HS-5 (cell line): ENCODE measurements around the gene ATG10.
"Not testable (repeated sequence)": the region's sequence is repeated elsewhere in the genome, so short reads cannot be mapped to it uniquely, and the experiment has no call there.

Source experiments
- DNase-seq: peaks from one replicate; pipeline ENCODE4 v3.0.0-alpha.2; 2012; ENCODE audit warnings: low read depth

ATG10 gene

DNA sequence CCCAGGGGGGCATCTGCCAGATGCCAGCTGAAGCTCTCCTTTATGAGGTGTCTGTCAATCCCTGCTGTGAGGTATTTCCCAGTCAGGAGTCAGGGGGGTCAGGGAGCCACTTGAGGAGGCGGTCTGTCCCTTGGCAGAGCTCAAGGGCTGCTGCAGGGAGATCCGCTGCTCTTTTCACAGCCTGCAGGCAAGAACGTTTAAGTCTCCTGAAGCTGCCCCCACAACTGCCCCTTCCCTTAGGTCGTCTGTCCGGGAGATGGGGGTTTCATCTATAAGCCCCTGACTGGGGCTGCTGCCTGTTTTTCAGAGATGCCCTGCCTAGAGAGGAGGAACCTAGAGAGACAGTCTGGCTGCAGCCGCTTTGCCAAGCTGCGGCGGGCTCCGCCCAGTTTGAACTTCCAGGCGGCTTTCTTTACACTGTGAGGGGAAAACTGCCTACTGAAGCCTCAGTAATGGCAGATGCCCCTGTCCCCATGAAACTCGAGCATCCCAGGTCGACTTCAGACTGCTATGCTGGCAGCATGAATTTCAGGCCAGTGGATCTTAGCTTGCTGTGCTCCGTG, 158.0 kb downstream of the ATG10 start:
- DNase-seq, result no peak

DNA sequence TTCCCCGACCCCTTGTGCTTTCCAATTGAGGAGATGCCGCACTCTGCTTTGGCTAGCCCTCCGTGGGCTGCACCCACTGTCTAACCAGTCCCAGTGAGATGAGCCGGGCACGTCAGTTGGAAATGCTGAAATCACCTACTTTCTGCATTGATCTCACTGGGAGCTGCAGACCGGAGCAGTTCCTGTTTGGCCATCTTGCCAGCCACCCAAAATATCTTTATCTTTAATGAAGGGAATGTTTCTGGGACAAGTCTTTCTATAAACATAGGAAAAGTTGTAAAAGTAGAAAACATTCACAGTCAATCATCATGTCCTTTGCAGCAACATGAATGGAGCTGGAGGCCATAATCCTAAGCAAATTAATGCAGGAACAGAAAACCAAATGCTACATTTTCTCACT, 158.8 kb downstream of the ATG10 start:
- DNase-seq, result no peak

DNA sequence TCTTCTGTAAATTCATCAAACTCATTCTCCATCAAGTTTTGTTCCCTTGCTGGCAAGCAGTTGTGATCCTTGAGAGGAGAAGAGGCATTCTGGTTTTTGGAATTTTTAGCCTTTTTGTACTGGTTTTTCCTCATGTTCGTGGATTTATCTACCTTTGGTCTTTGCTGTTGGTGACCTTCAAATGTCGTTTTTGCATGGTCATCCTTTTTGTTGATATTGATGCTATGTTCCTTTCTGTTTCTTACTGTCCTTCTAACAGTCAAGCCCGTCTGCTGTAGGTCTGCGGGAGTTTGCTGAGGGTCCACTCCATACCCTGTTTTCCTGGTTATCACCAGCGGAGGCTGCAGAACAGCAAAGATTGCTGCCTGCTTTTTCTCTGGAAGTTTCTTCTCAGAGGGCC, 165.4 kb downstream of the ATG10 start:
- DNase-seq, result no peak

DNA sequence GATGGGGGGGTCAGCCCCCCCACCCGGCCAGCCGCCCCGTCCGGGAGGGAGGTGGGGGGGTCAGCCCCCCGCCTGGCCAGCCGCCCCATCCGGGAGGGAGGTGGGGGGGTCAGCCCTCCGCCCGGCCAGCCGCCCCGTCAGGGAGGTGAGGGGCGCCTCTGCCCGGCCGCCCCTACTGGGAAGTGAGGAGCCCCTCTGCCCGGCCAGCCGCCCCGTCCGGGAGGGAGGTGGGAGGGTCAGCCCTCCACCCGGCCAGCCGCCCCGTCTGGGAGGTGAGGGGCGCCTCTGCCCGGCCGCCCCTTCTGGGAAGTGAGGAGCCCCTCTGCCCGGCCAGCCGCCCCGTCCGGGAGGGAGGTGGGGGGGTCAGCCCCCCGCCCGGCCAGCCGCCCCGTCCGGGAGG, 168.0 kb downstream of the ATG10 start:
- DNase-seq, result not testable (repeated sequence)

DNA sequence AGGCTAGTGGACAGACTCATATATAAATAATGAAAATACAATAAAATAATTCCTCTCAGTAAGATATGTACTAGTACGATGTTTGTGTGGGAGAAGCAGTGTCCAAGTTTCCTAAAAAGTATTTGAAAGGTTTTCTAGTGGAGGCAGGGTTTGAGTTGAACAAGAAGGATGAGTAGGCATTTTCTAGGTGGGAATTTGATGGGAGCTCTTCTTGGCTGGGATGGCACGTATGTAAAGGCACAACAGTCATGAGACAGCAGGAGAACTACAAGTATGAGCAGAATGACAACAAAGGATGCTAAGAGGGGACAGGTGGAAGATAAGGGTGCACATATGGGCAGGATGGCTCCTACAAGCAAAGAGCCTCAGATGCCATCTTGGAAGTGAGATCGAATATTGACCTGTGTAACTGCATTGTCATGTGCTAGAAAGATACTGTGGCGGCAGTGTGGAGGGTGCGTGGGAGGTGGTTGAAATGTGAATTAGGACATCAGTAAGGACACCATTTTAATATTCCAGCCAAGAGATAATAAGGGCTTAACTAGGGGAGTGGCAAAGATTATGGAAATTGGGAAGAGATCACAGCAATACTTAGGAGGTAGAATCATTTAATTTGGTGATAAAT, 170.5 kb downstream of the ATG10 start:
- no peak for DNase-seq

DNA sequence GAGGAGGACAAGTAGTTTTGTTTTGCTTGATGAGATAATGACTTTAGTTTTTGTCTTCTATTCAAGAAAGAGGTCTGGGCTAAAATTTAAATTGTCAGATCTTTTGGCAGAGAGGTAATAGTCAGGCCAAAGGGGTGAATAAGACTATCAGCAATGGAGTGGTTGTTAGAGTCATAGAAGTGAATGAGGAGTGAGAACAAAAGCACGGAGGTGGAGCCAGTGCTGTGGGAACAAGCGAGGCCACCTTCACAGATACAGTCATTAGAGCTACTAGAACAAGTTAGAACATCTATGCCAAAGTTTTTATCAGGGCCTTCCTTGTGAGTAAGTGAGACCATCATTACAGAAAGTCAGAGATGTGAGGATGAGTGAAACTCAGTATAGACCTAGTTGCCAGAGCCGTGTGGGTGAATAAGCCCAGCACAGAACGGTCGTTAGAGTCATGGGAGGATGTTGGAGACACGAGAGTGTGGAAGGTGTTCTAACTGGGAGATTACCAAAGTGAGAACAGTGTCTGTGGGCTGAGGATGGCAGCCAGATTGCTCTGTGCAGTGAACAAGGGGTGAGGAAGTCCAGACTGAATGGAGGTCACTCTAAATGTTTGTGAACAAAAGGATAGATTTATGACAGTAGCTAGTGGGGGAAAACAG, 171.2 kb downstream of the ATG10 start:
- no peak for DNase-seq

DNA sequence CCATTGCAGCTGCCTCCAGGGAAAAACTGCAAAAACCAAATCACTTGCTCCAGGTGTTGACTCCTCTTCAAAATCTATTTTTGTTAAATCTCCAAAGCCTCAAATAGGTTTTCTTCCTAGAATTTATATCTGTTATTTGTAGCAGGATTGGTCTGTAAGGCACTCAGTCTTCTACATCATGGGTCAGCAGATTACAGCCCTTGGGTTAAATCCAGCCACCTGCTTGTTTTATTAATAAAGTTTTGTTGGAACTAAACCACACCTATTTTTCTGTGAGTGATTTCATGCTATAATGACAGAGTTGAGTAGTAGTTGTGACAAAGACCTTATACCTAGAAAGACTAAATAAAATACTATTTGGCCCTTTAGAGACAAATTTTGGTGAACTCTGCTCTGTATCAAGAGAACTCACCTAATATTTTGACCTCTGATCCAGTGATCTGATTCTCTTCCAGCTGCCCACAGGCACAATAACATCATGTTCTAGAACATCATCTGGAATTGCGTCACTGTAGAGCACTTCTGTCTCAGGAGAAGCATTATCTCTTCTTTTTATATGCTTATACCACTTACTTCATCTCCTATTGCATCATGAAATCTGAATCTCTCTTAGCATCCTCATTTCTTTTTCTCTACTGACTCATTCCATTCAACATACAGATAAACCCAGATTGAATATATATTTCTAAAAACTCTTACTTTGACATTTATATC, 176.2 kb downstream of the ATG10 start:
- DNase-seq, result no peak

DNA sequence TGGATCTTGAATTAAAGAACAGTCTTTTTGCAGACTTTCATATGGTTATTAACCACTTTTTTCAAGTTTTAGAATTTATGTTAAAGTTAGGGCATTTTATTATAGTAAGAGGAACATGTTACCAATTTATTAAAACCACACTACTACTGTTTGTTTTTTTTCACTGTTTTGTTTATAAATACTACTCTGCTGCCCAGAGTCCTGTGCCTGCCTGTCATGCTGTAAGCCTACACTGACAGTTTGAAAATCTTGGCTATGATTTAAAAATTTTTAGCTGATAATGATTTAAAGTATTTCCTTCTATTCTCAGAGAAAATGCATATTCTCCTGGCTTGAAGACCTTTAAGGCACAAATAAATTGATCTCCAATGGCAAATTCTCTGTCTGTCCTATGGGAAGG, 177.6 kb downstream of the ATG10 start:
- no peak for DNase-seq

DNA sequence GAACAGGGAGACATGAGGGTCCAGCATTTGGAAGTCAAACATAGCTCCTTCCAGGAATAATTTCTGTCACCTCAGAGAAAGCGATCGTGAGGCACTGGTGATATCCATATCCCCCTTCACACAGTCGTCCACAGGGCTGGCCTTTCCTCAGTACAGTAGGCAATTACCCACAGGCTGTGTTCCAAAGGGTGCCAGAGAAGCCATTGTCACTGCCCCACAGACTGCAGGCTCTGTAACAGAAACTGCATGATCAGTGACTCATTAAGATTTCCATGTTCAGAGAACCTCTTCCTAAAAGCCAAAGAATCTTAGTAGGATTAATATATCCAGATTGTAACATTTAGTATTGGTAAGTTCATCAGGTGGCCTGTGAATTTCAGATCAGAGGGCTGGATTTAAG, 178.7 kb downstream of the ATG10 start:
- DNase-seq, result no peak

DNA sequence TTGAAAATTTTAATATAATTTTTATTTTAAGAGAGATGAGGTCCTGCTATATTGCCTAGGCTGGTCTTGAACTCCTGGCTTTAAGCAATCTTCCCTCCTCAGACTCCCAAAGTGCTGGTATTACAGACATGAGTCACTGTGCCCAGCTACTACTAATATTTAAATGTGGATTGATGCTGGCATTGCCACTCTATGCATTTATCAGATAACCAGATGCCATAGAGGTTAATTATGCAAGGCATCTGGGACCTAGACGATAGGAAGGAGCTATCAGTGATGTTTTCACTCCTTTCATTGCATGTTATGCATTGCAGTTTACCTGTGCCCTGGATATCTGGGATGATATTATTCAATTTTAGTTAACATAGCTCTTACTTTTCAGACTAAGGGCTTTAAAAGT, 179.4 kb downstream of the ATG10 start:
- DNase-seq, result no peak

DNA sequence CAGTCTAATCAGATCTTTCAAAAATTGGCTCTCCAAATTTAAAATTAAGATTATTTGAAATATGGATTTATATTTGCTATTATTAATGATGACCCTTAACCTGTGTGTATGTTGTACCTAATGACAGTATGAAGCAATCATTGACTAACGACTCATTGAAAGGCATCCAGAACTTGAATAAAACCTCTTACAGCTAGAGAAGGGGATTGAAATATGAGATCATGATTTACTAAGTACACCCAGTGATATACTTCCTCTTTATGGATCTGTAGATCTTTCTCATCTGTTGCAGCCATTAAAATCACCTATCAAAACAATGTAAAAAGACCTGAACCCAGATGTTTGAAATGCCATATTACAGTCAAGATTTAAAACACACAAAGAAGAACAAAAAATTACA, 179.8 kb downstream of the ATG10 start:
- DNase-seq, result no peak

DNA sequence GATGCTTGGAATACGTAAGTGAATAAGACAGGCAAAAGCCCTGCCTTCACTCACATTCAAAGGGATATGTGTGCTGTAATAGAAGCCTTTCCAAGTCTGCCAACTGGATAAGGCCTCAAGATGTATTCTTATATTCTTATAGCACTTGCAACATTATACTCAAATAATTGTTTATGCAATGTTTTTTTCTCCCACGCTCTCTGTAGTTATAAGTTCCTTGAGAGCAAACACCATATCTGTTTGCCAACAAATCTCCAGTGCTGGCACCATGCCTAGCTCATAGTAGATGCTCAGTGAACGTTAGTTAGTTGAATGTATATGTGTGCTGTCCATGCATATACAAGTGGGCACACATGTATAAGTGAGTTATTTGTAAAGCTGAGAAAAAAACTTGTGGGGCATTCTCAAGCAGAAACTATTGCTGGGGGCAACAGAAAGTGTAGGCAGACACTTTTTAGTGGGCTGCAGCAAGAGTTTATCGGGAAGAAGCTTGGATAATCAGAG, 181.2 kb downstream of the ATG10 start:
- no peak for DNase-seq

DNA sequence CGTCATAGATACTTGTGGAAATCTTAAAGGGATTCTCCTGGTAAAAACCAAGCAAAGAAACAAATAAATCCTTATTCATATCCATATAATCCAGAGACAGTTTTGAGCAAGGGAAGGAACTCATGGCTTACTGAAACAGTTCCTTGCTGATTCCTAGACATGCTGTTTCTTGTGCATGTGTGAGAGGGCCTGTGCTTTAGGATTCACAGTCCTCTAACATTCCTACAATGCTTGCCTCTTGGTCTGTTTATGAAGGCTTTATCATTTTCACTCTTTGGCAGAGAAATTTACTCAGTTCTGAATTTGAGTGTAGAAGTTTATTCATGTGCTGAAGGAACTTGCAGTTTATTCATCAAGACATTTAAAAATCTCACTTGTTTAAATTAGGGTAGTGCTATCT, 183.0 kb downstream of the ATG10 start:
- no peak for DNase-seq

DNA sequence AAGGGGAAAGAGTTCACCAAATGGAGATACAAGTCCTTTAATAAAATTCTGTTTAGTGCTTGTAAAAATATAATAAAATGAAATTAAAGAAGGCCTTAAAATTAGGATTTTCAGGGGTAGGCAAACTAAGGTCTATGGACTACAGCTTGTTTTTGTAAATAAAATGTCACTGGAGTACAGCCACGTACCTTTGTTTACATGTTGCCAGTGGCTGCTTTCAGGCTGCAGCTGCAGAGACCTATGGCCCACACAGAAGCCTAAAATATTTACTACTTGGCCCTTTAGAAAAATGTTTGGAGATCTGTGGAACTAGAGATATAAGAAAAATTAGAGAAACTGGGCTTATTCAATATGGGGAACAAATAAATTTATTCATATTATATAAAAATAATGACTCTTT, 183.5 kb downstream of the ATG10 start:
- DNase-seq, result no peak

DNA sequence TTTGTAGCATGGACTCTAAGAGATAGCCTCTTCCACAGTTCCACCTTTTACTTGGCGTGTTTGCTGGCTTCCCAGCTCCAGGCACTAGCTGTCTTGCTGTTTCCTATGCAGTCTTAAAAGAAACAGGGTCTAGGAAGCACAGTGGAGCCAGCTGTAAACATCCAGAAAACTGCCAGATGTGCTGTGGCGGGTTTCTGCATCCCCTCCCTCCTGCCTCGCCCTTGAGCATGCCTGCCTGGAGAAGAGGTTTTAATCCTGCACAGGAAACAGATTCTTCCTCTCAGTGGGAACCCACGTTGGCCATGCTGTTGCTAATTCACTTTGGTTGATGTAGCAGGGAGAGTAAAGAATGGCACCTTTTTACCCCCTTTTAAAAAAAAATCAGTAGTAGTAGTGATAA, 185.1 kb downstream of the ATG10 start:
- no peak for DNase-seq

DNA sequence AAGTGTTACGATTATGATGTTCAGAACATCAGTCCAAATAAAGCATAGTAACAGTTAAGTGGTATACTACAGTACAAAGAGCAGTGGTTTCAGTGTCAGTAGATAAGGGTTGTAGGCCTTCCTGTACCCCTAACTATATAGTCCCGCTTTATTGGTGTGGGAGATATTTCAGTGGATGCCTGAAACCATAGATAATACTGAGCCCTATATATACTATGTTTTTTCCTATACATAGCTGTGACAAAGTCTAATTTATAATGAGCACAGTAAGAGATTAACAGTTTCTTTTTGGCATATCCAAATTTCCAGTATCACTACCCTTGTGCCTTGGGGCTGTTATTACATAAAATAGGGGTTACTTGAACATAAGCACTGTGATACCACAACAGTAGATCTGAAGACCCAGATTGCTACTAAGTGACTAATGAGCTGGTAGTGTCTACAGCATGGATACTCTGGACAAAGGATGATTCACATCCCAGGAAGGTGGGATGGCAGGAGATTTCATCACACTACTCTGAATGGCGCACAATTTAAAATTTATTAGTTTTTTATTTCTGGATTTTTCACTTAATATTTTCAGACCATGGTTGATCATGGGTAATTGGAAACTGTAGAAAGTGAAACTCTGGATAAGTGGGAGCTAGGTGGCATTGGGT, 187.1 kb downstream of the ATG10 start:
- no peak for DNase-seq

DNA sequence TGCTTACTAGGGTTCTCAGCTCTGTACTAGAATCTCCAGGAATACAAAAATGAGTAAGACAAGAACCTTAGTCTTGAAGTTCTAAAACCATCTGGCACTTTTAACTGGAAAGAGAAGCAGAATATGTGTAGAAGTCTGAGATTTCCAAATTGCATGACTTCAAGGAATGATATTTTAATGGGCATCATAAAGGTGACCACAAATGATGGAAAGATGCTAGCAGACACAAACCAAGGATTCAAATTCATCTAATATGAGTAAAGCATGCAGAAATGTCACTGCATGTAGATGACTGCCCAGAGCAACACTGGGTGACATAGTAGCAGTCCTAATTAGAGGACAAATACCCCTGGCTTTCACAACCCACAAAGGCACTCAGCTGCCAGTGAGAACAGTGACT, 189.1 kb downstream of the ATG10 start:
- no peak for DNase-seq

DNA sequence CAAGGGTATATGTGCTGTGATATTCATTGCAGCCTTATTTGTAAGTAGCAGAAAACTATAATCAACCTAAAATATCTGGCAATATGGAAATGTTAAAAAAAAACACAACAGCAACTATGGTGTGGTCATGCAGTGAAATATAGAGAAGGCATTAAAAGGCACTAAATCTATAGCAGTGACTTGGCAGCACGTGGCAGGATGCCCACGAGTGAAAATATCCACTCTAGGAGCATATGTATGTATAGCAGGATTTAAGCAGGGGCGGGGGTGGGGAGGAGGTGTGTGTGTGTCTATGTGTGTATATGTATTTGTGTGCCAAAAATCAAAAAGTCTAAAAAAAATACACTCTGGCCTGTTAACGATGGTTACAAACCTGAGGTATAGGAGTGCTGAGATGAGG, 190.8 kb downstream of the ATG10 start:
- no peak for DNase-seq

DNA sequence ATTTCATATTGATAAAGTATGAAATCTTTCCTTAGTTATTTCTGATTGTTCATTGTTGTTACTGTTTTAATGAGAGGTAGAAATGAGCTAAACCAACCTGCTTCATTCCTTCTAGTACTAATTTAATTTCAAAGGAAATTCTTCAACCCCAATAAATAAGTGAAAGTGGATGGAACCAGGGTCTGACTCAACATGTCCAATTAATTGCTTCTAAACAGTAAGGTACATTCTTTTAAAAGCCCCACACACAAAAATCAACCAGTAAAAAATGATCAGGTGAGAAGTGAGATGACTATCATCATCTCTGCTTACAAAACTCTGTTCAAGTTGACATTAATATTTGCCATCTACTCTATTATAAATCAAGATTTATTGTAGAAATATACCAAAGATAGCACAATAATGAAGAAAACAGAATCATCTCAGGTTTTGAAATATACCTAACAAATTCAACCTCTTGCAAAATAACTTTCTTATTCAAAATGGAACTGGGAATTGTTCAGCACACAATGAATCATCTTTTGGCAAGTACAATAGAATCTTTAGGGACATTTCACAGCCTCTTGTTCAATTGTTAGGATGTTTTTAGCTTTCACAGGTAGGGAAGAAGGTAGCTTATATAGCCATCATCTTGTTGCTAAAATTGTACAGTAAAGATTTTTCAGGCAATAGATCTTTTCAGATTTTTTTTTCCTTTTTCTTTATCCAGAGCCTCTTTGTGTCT, 191.8 kb downstream of the ATG10 start:
- no peak for DNase-seq

DNA sequence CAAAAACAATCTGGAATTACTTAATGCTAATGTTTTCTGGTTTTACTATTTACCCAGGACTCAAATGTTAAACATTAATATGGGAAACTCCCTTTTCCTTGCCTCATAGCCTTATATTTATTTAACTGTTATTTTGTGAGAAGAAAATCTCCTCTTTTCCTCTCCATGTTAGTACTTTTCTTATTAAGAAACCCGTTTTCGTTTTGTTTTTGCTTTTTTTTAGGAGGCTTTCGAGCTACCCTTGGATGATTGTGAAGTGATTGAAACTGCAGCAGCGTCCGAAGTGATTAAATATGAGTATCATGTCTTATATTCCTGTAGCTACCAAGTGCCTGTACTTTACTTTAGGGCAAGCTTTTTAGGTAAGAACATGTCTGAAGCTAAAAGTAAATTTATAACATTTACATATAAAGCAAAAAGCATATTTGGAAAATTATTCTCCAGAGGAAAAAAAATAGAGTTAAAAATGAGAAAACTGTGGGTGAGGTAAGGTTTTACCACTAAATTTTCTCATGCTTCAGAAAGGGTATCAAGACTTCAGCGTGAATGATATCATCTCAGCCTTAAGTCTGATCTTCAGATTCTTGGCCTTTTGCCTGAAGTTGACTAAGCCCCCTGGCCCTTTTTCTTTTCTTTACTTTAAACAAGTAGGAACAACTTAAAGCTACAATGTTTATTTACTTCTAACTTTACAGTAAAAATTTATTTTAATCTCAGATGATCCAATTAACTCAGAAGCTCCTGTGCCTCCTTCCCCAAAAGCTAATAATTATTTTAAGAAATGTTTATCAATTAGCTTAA, 192.6 kb downstream of the ATG10 start:
- DNase-seq, result no peak
